GM18505 (cell line): Measurements from ENCODE around the gene PRORP.
"Not testable (repeated sequence)": the region's sequence is repeated elsewhere in the genome, so short reads cannot be mapped to it uniquely, and the experiment has no call there.

Source experiments
- ATAC-seq: cut with Tn5 transposase; IDR thresholded peaks from one replicate; pipeline ENCODE4 v1.9.1; 2021; ENCODE audit not compliant: unreplicated experiment
- POLR2A ChIP-seq: IDR thresholded peaks from 4 replicates; pipeline ENCODE4 v1.6.1; 2011; ENCODE audit warnings: borderline replicate concordance; ENCODE audit not compliant: insufficient read depth, insufficient read length; ENCODE audit errors: extremely low read depth

The PRORP gene

GRCh38 chr14:35149239-35149638, 26.9 kb downstream of the PRORP start:
- no peak for TF ChIP-seq POLR2A
- no peak for ATAC-seq

- ATAC-seq: not testable (repeated sequence)
Measured at GRCh38 chr14:35152531-35152930, 30.2 kb downstream of the PRORP start.

GRCh38 chr14:35154016-35154415, 31.7 kb downstream of the PRORP start:
- no peak for ATAC-seq
- TF ChIP-seq POLR2A: no peak

GRCh38 chr14:35155962-35156361, 33.6 kb downstream of the PRORP start:
- TF ChIP-seq POLR2A: no peak
- ATAC-seq: no peak

GRCh38 chr14:35158491-35158890, 36.1 kb downstream of the PRORP start:
- no peak for ATAC-seq
- no peak for TF ChIP-seq POLR2A

- no peak for ATAC-seq
- TF ChIP-seq POLR2A: no peak
Measured at GRCh38 chr14:35158951-35159653, 36.8 kb downstream of the PRORP start.

- ATAC-seq: no peak
- TF ChIP-seq POLR2A: no peak
Measured at GRCh38 chr14:35159742-35160409, 37.5 kb downstream of the PRORP start.

GRCh38 chr14:35161231-35161630, 38.9 kb downstream of the PRORP start:
- ATAC-seq: no peak
- TF ChIP-seq POLR2A: no peak

GRCh38 chr14:35163384-35163783, 41.0 kb downstream of the PRORP start:
- TF ChIP-seq POLR2A: no peak
- no peak for ATAC-seq

GRCh38 chr14:35164849-35165248, 42.5 kb downstream of the PRORP start:
- TF ChIP-seq POLR2A: no peak
- ATAC-seq: no peak

GRCh38 chr14:35167496-35167895, 45.1 kb downstream of the PRORP start:
- no peak for ATAC-seq
- TF ChIP-seq POLR2A: no peak
